IMR-90 (cell line): Measurements from ENCODE around the gene UBE2C. TPM values are rescaled to one million over a fixed set of nuclear protein-coding genes. Genes with fewer than 3 reads are reported as not detected.

Experiments
- ATAC-seq: fragments of 200-7000 bp; cut with Tn5 transposase; 2 replicates; pipeline ENCODE4 v1.9.1; 2020; ENCODE audit warnings: low read depth, mild to moderate bottlenecking, moderate library complexity
- BruUV-seq: library from RNA; stranded (reverse); fragments of 400-500 nt; replicated peaks from 2 replicates; lab custom pipeline; 2021; lab: Mats Ljungman, UMichigan
- CTCF ChIA-PET: fragments of 300-600 bp; formaldehyde crosslinking; extraction: SDS; loops from one replicate; lab custom pipeline; 2021; ENCODE audit warnings: antibody characterized with exemption; lab: Yijun Ruan, JAX
- POLR2A ChIA-PET: fragments of 300-600 bp; sonication (Branson Sonifier 250); formaldehyde crosslinking; loops from one replicate; lab custom pipeline; 2022; ENCODE audit warnings: antibody characterized with exemption; ENCODE audit not compliant: unreplicated experiment; lab: Charles Lee
- DNase-seq: peaks from one replicate; pipeline ENCODE4 v3.0.0; 2013
- H2AFZ ChIP-seq: replicated peaks from 2 replicates; pipeline ENCODE3; 2013; ENCODE audit warnings: low read length, mild to moderate bottlenecking; ENCODE audit not compliant: poor library complexity
- H2AK5ac ChIP-seq: 2 replicates; pipeline ENCODE4 v1.6.1; 2013; ENCODE audit warnings: low read depth, low read length, inconsistent platforms
- H2AK9ac ChIP-seq: replicated peaks from 2 replicates; pipeline ENCODE3; 2013; ENCODE audit warnings: mild to moderate bottlenecking, low read depth, low read length, moderate library complexity; ENCODE audit not compliant: poor library complexity
- H2BK120ac ChIP-seq: 2 replicates; pipeline ENCODE4 v1.6.1; 2013; ENCODE audit warnings: low read depth, low read length, inconsistent platforms
- H2BK15ac ChIP-seq: 3 replicates; pipeline ENCODE4 v1.6.1; 2013; ENCODE audit warnings: low read depth, low read length, inconsistent platforms
- H2BK20ac ChIP-seq: 2 replicates; pipeline ENCODE4 v1.6.1; 2013; ENCODE audit warnings: low read depth, mild to moderate bottlenecking, inconsistent platforms, low read length, moderate library complexity
- H2BK5ac ChIP-seq: 2 replicates; pipeline ENCODE4 v1.6.1; 2013; ENCODE audit warnings: mild to moderate bottlenecking, low read depth, low read length, inconsistent platforms; ENCODE audit not compliant: poor library complexity, severe bottlenecking
- H3K14ac ChIP-seq: replicated peaks from 2 replicates; pipeline ENCODE4 v1.6.1; 2013; ENCODE audit warnings: low read depth, low read length, inconsistent platforms
- H3K18ac ChIP-seq: 2 replicates; pipeline ENCODE4 v1.6.1; 2013; ENCODE audit warnings: low read depth, low read length, control low read depth
- H3K23ac ChIP-seq: 2 replicates; pipeline ENCODE4 v1.6.1; 2013; ENCODE audit warnings: low read depth, low read length, inconsistent platforms
- H3K27ac ChIP-seq: 2 replicates; pipeline ENCODE4 v1.5.1; 2013; ENCODE audit warnings: mild to moderate bottlenecking, control low read depth, low read length; ENCODE audit not compliant: insufficient read depth
- H3K27me3 ChIP-seq: 2 replicates; pipeline ENCODE4 v1.6.1; 2013; ENCODE audit warnings: low read length; ENCODE audit not compliant: control insufficient read depth, insufficient read depth
- H3K36me3 ChIP-seq: 2 replicates; pipeline ENCODE4 v1.6.1; 2013; ENCODE audit warnings: low read length, mixed read lengths; ENCODE audit not compliant: control insufficient read depth, insufficient read depth
- H3K4ac ChIP-seq: 2 replicates; pipeline ENCODE4 v1.6.1; 2013; ENCODE audit warnings: low read depth, low read length, inconsistent platforms
- H3K4me1 ChIP-seq: 2 replicates; pipeline ENCODE4 v1.6.1; 2013; ENCODE audit warnings: low read length, mixed read lengths; ENCODE audit not compliant: control insufficient read depth, insufficient read depth
- H3K4me2 ChIP-seq: 2 replicates; pipeline ENCODE4 v1.6.1; 2013; ENCODE audit warnings: low read depth, mild to moderate bottlenecking, control low read depth, low read length, moderate library complexity
- H3K4me3 ChIP-seq: 2 replicates; pipeline ENCODE4 v1.5.1; 2013; ENCODE audit warnings: low read depth, mild to moderate bottlenecking, control low read depth, low read length, moderate library complexity; ENCODE audit not compliant: insufficient read depth
- H3K56ac ChIP-seq: 2 replicates; pipeline ENCODE4 v1.6.1; 2013; ENCODE audit warnings: low read length, inconsistent platforms; ENCODE audit not compliant: insufficient read depth; ENCODE audit errors: extremely low read depth
- H3K79me1 ChIP-seq, 2 experiments: 2 replicates each; pipeline ENCODE4 v1.6.1; 2013; ENCODE audit warnings: low read length in 2 of 2, inconsistent platforms in 1 of 2, low read depth in 1 of 2
- H3K9ac ChIP-seq: 2 replicates; pipeline ENCODE4 v1.6.1; 2013; ENCODE audit warnings: low read depth, low read length, control low read depth
- H3K9me1 ChIP-seq: 2 replicates; pipeline ENCODE4 v1.6.1; 2013; ENCODE audit warnings: low read length, inconsistent platforms; ENCODE audit not compliant: insufficient read depth
- H3K9me3 ChIP-seq: 2 replicates; pipeline ENCODE4 v1.6.1; 2013; ENCODE audit warnings: low read length; ENCODE audit not compliant: control insufficient read depth, insufficient read depth
- H4K20me1 ChIP-seq: 2 replicates; pipeline ENCODE4 v1.6.1; 2013; ENCODE audit warnings: low read length, inconsistent platforms; ENCODE audit not compliant: insufficient read depth
- H4K5ac ChIP-seq: 2 replicates; pipeline ENCODE4 v1.6.1; 2013; ENCODE audit warnings: mild to moderate bottlenecking, low read depth, low read length, control low read depth
- H4K8ac ChIP-seq, 2 experiments: 2 replicates each; pipeline ENCODE4 v1.6.1; 2013; ENCODE audit warnings: low read depth in 2 of 2, low read length in 2 of 2, control low read depth in 1 of 2, inconsistent platforms in 1 of 2
- H4K91ac ChIP-seq: 2 replicates; pipeline ENCODE4 v1.6.1; 2013; ENCODE audit warnings: low read depth, low read length, inconsistent platforms; ENCODE audit not compliant: insufficient read depth
- BHLHE40 ChIP-seq: fragments of 150-350 bp; IDR thresholded peaks from 2 replicates; pipeline ENCODE4 v1.6.1; 2016; ENCODE audit warnings: mild to moderate bottlenecking, low read depth, low read length
- CEBPB ChIP-seq: IDR thresholded peaks from 2 replicates; pipeline ENCODE4 v1.6.1; 2012; ENCODE audit warnings: low read depth, low read length, improper control_type of control experiment
- CHD1 ChIP-seq: IDR thresholded peaks from 2 replicates; pipeline ENCODE4 v1.6.1; 2012; ENCODE audit warnings: low read depth, low read length, improper control_type of control experiment
- CTCF ChIP-seq: conservative IDR thresholded peaks from 2 replicates; pipeline ENCODE4 v1.5.1; 2012; ENCODE audit warnings: mild to moderate bottlenecking, low read depth, low read length, improper control_type of control experiment
- ELK1 ChIP-seq: fragments of 150-350 bp; IDR thresholded peaks from 2 replicates; pipeline ENCODE4 v1.6.1; 2016; ENCODE audit warnings: low read depth, mild to moderate bottlenecking, low read length, moderate library complexity, borderline replicate concordance
- FOS ChIP-seq: fragments of 150-350 bp; IDR thresholded peaks from 2 replicates; pipeline ENCODE4 v1.6.1; 2016; ENCODE audit warnings: low read depth, low read length
- MAFK ChIP-seq: IDR thresholded peaks from 2 replicates; pipeline ENCODE4 v1.6.1; 2012; ENCODE audit warnings: low read depth, low read length, improper control_type of control experiment
- MAZ ChIP-seq: IDR thresholded peaks from 2 replicates; pipeline ENCODE4 v1.6.1; 2012; ENCODE audit warnings: low read depth, mild to moderate bottlenecking, low read length, improper control_type of control experiment, moderate library complexity, borderline replicate concordance
- MXI1 ChIP-seq: IDR thresholded peaks from 2 replicates; pipeline ENCODE4 v1.6.1; 2012; ENCODE audit warnings: low read depth, mild to moderate bottlenecking, low read length, moderate library complexity, borderline replicate concordance
- NFE2L2 ChIP-seq: fragments of 150-350 bp; IDR thresholded peaks from 2 replicates; pipeline ENCODE4 v1.6.1; 2016; ENCODE audit warnings: low read depth, mild to moderate bottlenecking, low read length
- POLR2A ChIP-seq: IDR thresholded peaks from 2 replicates; pipeline ENCODE4 v1.6.1; 2012; ENCODE audit warnings: mild to moderate bottlenecking, low read depth, low read length
- RAD21 ChIP-seq: IDR thresholded peaks from 2 replicates; pipeline ENCODE4 v1.6.1; 2012; ENCODE audit warnings: low read length, improper control_type of control experiment
- RCOR1 ChIP-seq: IDR thresholded peaks from 2 replicates; pipeline ENCODE4 v1.6.1; 2012; ENCODE audit warnings: mild to moderate bottlenecking, low read length, improper control_type of control experiment; ENCODE audit not compliant: insufficient replicate concordance
- RFX5 ChIP-seq: IDR thresholded peaks from 2 replicates; pipeline ENCODE4 v1.8.0; 2012; ENCODE audit warnings: low read depth, mild to moderate bottlenecking, low read length, moderate library complexity
- SMC3 ChIP-seq: fragments of 150-350 bp; IDR thresholded peaks from 2 replicates; pipeline ENCODE4 v1.6.1; 2016; ENCODE audit warnings: low read depth, mild to moderate bottlenecking, antibody characterized with exemption, low read length, moderate library complexity
- USF2 ChIP-seq: fragments of 150-350 bp; IDR thresholded peaks from 2 replicates; pipeline ENCODE4 v1.6.1; 2017; ENCODE audit warnings: mild to moderate bottlenecking, antibody characterized with exemption, low read length, low read depth
- WGBS, 2 experiments: methylation state at CpG; one replicate each; pipeline versions ENCODE4 v1.1.5 to v1.1.7; 2013; ENCODE audit warnings: missing lambda C conversion rate in 2 of 2; ENCODE audit not compliant: insufficient read length in 1 of 2; ENCODE audit errors: extremely low coverage in 2 of 2; 5-methylcytosine and 5-hydroxymethylcytosine counted together
- dilution Hi-C: fragments of 300-500 bp; cut with HindIII; formaldehyde crosslinking; loops from one replicate; pipeline ENCODE4 v1.14.3; 2018; ENCODE audit warnings: low sequenced_read_pairs; ENCODE audit not compliant: unreplicated experiment
- in situ Hi-C: fragments of 300-500 bp; cut with MboI; formaldehyde crosslinking; loops from 3 replicates; pipeline ENCODE4 v1.14.3; 2019; ENCODE audit warnings: low sequenced_read_pairs, inconsistent platforms, mixed read lengths
- intact Hi-C: fragments of 100-400 bp; cut with micrococcal nuclease; formaldehyde crosslinking; loops from 2 replicates; pipeline ENCODE4 v1.10.0; 2022
- polyA plus RNA-seq, 3 experiments: library from polyadenylated mRNA; depleted of rRNA; stranded (reverse); fragments of >200 nt; gene quantifications; 2 replicates each; pipeline ENCODE4 v1.2.3, GENCODE V29; 2012; ENCODE audit warnings: low replicate concordance in 1 of 3
- total RNA-seq: library from RNA; depleted of rRNA; stranded (reverse); fragments of >200 nt; gene quantifications from 2 replicates; pipeline ENCODE4 v1.2.3, GENCODE V29; 2012

UBE2C gene
- total and polyA plus RNA-seq, 2 of the 4 experiments (the other 2 are of a cell fraction) = 43.4 to 120 TPM

- POLR2A ChIA-PET = no interaction called here
- TF ChIP-seq ELK1 (no peak), MAZ (no peak), MXI1 (no peak), RCOR1 (no peak), CHD1 (no peak), CTCF (no peak), CEBPB (no peak), SMC3 (no peak), POLR2A (no peak), RAD21 (no peak), NFE2L2 (no peak), USF2 (no peak), MAFK (no peak), RFX5 (no peak), BHLHE40 (no peak), FOS (no peak)
These were observed 41.0 kb downstream of the UBE2C start for GRCh38 chr20:45853484-45853883.

More at GRCh38 chr20:45853484-45853883, 41.0 kb downstream of the UBE2C start:
- H3K27ac ChIP-seq = no peak overlapping the region
- no peak overlapping the region for H3K4ac ChIP-seq
- H2AFZ ChIP-seq = no peak overlapping the region
- H3K4me1 ChIP-seq = peaks cover 6% of the 10 kb centered on the region; the same call in 1 of the 2 replicates
- in situ Hi-C loops (no loop called here), dilution Hi-C loops (no loop called here), intact Hi-C loops (no loop called here)
- no peaks in the 10 kb centered on the region for H3K9me3 ChIP-seq
- H3K4me3 ChIP-seq = no peak overlapping the region
- no TSS peak for BruUV-seq
- H3K9me1 ChIP-seq = peaks cover 14% of the 10 kb centered on the region
- CTCF ChIA-PET = no interaction called here
- H3K79me1 ChIP-seq = peaks cover 21 to 61% of the 10 kb centered on the region in 2 experiments
- H3K27me3 ChIP-seq = no peaks in the 10 kb centered on the region
- no peak overlapping the region for H2AK9ac ChIP-seq
- no peak overlapping the region for H3K23ac ChIP-seq
- no peak overlapping the region for H3K18ac ChIP-seq
- H2BK5ac ChIP-seq = no peak overlapping the region
- WGBS, 2 experiments = no CpG with 5 or more reads among the region's 2 CpGs
- no peak overlapping the region for H4K5ac ChIP-seq
- no peak overlapping the region for H3K9ac ChIP-seq
- no peak for DNase-seq
- no peak for ATAC-seq
- no peak overlapping the region for H2BK120ac ChIP-seq
- H3K14ac ChIP-seq = no peak overlapping the region
- H3K36me3 ChIP-seq = peaks cover 19% of the 10 kb centered on the region
- H4K8ac ChIP-seq = no peak overlapping the region
- no peak overlapping the region for H4K91ac ChIP-seq
- no peak overlapping the region for H3K4me2 ChIP-seq
- H2BK20ac ChIP-seq = no peak overlapping the region
- no peak overlapping the region for H3K56ac ChIP-seq
- no peak overlapping the region for H2BK15ac ChIP-seq
- peaks cover 5% of the 10 kb centered on the region; the same call in 1 of the 2 replicates for H4K20me1 ChIP-seq
- H2AK5ac ChIP-seq = no peak overlapping the region
